ENCODE results near the gene TEKT5. TPM values are rescaled to one million over a fixed set of nuclear protein-coding genes. Genes with fewer than 3 reads are reported as not detected.
"Not testable (repeated sequence)": the region's sequence is repeated elsewhere in the genome, so short reads cannot be mapped to it uniquely, and the experiment has no call there.

The TEKT5 gene
- total RNA-seq, 6 experiments from 2014 or later: 0.20 to 1.3 (median 0.69) TPM; not detected in 2

DNA sequence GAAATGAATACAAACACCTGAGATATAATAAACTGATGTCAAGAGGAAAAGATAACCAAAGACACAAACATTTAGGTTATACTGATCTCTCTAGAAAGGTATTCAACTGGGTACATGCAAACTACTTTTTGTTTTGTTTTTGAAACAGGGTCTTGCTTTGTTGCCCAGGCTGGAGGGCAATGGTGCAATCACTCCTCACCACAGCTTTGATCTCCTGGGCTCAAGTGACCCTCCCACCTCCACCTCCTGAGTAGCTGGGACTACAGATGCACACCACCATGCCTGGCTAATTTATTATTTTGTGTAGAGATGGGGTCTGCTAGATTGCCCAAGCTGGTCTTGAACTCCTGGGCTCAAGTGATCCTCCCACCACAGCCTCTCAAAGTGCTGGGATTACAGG lies 38.1 kb downstream of the TEKT5 start:
- intact Hi-C loops (cut with DNase I): no loop called here
- Histone ChIP-seq H3K9me3 (no peaks in the 10 kb centered on the region), H3K4me1 (peaks cover 0 to 10% (median 0%) of the 10 kb centered on the region in 4 donors), H3K27me3 (no peaks in the 10 kb centered on the region), H3K27ac (no peak overlapping the region), H3K4me3 (no peak overlapping the region), H3K36me3 (no peaks in the 10 kb centered on the region)
- no peak for ATAC-seq
- no peak for DNase-seq
- no peak for TF ChIP-seq POLR2A (IDR thresholded peaks at IDR 0.05)
- TF ChIP-seq, protein P1, sequence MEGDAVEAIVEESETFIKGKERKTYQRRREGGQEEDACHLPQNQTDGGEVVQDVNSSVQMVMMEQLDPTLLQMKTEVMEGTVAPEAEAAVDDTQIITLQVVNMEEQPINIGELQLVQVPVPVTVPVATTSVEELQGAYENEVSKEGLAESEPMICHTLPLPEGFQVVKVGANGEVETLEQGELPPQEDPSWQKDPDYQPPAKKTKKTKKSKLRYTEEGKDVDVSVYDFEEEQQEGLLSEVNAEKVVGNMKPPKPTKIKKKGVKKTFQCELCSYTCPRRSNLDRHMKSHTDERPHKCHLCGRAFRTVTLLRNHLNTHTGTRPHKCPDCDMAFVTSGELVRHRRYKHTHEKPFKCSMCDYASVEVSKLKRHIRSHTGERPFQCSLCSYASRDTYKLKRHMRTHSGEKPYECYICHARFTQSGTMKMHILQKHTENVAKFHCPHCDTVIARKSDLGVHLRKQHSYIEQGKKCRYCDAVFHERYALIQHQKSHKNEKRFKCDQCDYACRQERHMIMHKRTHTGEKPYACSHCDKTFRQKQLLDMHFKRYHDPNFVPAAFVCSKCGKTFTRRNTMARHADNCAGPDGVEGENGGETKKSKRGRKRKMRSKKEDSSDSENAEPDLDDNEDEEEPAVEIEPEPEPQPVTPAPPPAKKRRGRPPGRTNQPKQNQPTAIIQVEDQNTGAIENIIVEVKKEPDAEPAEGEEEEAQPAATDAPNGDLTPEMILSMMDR (IDR thresholded peaks at IDR 0.05): no peak

DNA sequence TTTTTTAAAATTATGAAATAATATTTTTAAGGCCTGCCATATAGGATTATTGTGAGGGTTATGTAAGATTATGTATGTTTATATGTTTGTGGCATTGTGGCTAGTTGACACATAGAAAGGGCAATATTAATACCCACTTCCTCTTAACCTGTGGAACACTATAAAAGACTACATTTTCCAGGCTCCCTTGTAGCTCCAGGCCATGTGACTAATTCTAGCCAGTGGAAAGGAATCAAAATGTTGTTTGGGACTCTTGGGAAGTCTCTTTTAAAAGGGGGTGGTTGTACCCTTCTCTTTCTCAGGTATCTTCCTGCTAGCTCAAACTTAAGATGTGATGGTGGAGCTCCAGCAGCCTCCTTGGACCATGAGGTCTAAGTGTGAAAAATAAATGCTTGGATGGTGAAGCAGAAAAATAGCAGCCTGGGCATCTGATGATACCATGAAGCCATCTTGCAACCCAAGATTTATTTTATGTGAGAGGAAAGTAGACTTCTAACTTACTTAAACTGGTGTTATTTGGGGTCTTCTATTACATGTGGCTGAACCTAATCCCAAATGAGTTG lies 39.2 kb downstream of the TEKT5 start:
- Histone ChIP-seq H3K4me1 (peaks cover 0 to 10% (median 0%) of the 10 kb centered on the region in 4 donors), H3K9me3 (no peaks in the 10 kb centered on the region), H3K4me3 (no peak overlapping the region), H3K27ac (no peak overlapping the region), H3K27me3 (no peaks in the 10 kb centered on the region), H3K36me3 (no peaks in the 10 kb centered on the region)
- no peak for ATAC-seq
- intact Hi-C loops (cut with DNase I): no loop called here
- DNase-seq: no peak
- TF ChIP-seq, protein P1 (IDR thresholded peaks at IDR 0.05): no peak
- TF ChIP-seq POLR2A (IDR thresholded peaks at IDR 0.05): no peak

DNA sequence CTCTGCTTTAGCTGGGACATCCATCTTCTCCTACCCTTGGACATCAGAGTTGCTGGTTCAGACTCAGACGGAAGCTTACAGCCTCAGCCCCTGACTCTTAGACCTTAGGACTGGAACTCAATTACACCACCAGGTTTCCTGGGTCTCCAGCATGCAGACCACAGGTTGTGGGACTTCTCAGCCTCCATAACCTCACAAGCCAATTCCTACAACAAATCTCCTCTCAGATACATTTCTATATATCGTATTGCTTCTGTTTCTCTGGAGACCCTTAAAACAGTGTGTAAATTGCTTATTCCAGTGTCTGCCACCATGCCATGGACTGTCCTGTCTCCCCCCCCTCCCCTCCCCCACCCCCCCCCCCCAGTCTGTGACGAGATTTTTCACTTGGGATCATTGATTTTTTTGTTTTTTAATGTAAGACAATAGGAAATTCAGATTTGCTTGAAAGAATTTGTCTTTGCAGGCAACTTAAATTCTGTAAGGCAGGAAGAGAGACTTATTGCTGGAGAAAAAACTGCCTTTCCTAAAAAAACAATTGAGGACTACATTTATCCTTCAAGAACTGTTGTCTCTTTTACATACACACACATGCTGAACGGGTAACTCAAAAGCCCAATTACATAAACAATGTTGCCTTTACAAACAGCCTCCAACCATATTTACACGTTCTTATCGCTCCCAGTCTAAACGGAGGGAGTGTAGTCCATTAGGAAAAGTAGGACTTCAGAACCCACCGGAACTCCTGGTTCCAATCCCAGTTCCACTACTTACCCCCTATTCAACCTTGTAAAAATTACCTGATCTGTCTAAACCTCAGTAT lies 39.9 kb downstream of the TEKT5 start:
- TF ChIP-seq, protein P1 (IDR thresholded peaks at IDR 0.05): no peak
- TF ChIP-seq POLR2A (IDR thresholded peaks at IDR 0.05): no peak
- WGBS (ENCODE audit: insufficient coverage, low coverage, low lambda C conversion rate, missing lambda C conversion rate): 57% methylated on average over 7 of the region's 8 CpGs
- intact Hi-C loops (cut with DNase I): no loop called here
- H3K4me1 ChIP-seq: peaks cover 0 to 10% (median 0%) of the 10 kb centered on the region in 4 donors
- DNase-seq (no peak), ATAC-seq (no peak)
- no peaks in the 10 kb centered on the region for H3K9me3 ChIP-seq
- no peak overlapping the region for H3K27ac ChIP-seq
- H3K27me3 ChIP-seq: no peaks in the 10 kb centered on the region
- no peaks in the 10 kb centered on the region for H3K36me3 ChIP-seq
- no peak overlapping the region for H3K4me3 ChIP-seq

DNA sequence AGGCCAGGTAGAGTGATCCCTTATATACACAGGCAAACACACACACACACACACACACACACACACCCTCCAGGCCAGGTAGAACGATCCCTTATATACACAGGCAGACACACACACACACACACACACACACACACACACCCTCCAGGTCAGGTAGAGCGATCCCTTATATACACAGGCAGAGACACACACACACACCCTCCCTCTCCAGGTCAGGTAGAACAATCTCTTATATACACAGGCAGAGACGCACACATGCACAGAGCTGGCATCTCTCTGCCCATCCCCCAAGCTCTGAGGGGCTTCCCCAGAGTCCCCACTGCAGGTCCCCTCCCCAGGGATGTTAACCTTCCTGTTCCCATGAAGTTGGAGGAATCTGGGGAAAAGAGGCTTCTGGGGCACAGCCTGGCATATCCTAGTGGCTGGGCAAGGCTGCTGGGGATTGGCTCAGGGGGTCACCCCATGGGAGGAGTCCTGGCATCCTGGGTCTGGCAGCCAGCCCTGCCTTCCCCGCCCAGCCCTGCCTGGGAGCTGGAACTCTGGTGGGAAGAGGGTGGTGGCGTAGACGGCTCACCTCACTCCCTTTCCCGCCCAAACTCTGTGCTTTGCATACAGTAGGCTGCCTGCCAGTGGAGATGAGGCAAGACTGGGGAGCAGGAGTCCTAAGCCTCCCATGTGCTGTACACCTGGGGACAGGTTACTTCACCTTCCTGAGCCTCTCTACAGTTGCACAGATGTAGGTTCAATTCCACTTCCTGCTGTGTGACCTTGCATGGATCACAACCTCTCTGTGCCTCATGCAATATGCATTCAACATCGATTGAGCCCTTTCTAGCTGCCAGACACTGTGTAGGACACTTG lies 41.8 kb downstream of the TEKT5 start:
- intact Hi-C loops (cut with DNase I): no loop called here
- peak overlapping the region in 2 of 3 donors; percentile 16 to 20 for H3K4me3 ChIP-seq
- DNase-seq (peak; percentile 88 to 94 (median 89)), ATAC-seq (peak; percentile 91 to 96 (median 93))
- H3K27me3 ChIP-seq: no peaks in the 10 kb centered on the region
- H3K36me3 ChIP-seq: no peaks in the 10 kb centered on the region
- no peaks in the 10 kb centered on the region for H3K9me3 ChIP-seq
- WGBS (ENCODE audit: insufficient coverage, low coverage, low lambda C conversion rate, missing lambda C conversion rate): 64% methylated on average over 1 of the region's 8 CpGs
- peak overlapping the region in 2 of 3 donors; percentile 73 to 74 for H3K27ac ChIP-seq
- peak; percentile 21 for TF ChIP-seq POLR2A (IDR thresholded peaks at IDR 0.05)
- TF ChIP-seq, protein P1 (IDR thresholded peaks at IDR 0.05): no peak
- peaks cover 0 to 18% (median 0%) of the 10 kb centered on the region in 4 donors for H3K4me1 ChIP-seq

DNA sequence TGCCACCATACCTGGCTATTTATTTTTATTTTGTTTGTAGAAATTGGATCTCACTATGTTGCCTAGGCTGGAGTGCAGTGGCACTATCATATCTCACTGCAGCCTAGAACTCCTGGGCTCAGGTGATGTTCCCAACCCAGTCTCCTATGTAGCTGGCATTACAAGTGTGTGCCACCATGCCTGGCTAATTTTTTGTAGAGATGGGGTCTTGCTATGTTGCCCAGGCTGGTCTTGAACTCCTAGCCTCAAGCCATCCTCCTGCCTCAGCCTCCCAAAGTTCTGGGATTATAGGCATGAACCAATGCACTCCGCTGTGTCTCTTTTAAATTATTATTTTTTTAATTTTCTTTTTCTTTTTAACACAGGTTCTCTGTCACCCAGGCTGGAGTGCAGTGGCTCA lies 45.6 kb downstream of the TEKT5 start:
- H3K9me3 ChIP-seq; ATAC-seq; H3K27me3 ChIP-seq; intact Hi-C loops (cut with DNase I); H3K36me3 ChIP-seq; DNase-seq; H3K4me3 ChIP-seq: not testable (repeated sequence)
- Histone ChIP-seq H3K27ac (peak overlapping the region in 2 of 3 donors; percentile 81 to 87), H3K4me1 (peaks cover 0 to 42% (median 15%) of the 10 kb centered on the region in 4 donors)
- 88% methylated on average over 1 of the region's 1 CpG for WGBS (ENCODE audit: insufficient coverage, low coverage, low lambda C conversion rate, missing lambda C conversion rate)

Data from right lobe of liver (tissue), 6 donors.